Activated CD8-positive, alpha-beta T cell treated with anti-CD3 and anti-CD28 coated beads, Interleukin-2, amount 10 ng/mL, durations not matched to agents 7 days and 5 days (primary cell): ENCODE data around the gene DAB2IP. TPM values are rescaled to one million over a fixed set of nuclear protein-coding genes. Genes with fewer than 3 reads are reported as not detected.
"Not testable (repeated sequence)": the region's sequence is repeated elsewhere in the genome, so short reads cannot be mapped to it uniquely, and the experiment has no call there.

ENCODE experiments used
- ATAC-seq: fragments of 150-1000 bp; cut with Tn5 transposase; one replicate; pipeline ENCODE4 v1.10.0; 2021; ENCODE audit warnings: moderate library complexity
- CTCF ChIA-PET: fragments of 350-600 bp; sonication (Branson Sonifier 250); formaldehyde crosslinking; loops from one replicate; lab custom pipeline; 2021; ENCODE audit warnings: antibody characterized with exemption; lab: Charles Lee
- POLR2A ChIA-PET: fragments of 350-600 bp; sonication (Branson Sonifier 250); formaldehyde crosslinking; loops from one replicate; lab custom pipeline; 2021; ENCODE audit warnings: antibody characterized with exemption; lab: Charles Lee
- DNase-seq: peaks from one replicate; pipeline ENCODE4 v3.0.0-alpha.2; 2020
- H3K27ac Mint-ChIP-seq: one replicate; pipeline ENCODE4 v1.8.0; 2021; ENCODE audit warnings: mild to moderate bottlenecking, mixed read lengths
- H3K27me3 Mint-ChIP-seq: one replicate; pipeline ENCODE4 v1.8.0; 2021; ENCODE audit warnings: low read depth, mixed read lengths
- H3K36me3 Mint-ChIP-seq: one replicate; pipeline ENCODE4 v1.8.0; 2021; ENCODE audit warnings: low read depth, mixed read lengths
- H3K4me1 Mint-ChIP-seq: one replicate; pipeline ENCODE4 v1.8.0; 2021; ENCODE audit warnings: low read depth, mixed read lengths
- H3K4me3 Mint-ChIP-seq: one replicate; pipeline ENCODE4 v1.8.0; 2021; ENCODE audit warnings: mild to moderate bottlenecking, mixed read lengths
- H3K9me3 Mint-ChIP-seq: one replicate; pipeline ENCODE4 v1.8.0; 2022; ENCODE audit warnings: mixed read lengths; ENCODE audit not compliant: insufficient read depth
- total RNA-seq, 2 experiments: library from RNA; stranded (reverse); gene quantifications; one replicate each; pipeline ENCODE4 v1.2.3, GENCODE V29; 2021

The DAB2IP gene
- total RNA-seq, 2 experiments from 2014 or later, result 0.08 to 0.13 TPM

GRCh38 chr9:121794334-121794733, 142.9 kb downstream of the DAB2IP start:
- H3K27me3 Mint-ChIP-seq, POLR2A ChIA-PET, H3K4me3 Mint-ChIP-seq, H3K9me3 Mint-ChIP-seq, DNase-seq, ATAC-seq, H3K4me1 Mint-ChIP-seq, H3K27ac Mint-ChIP-seq, H3K36me3 Mint-ChIP-seq, CTCF ChIA-PET: not testable (repeated sequence)

- H3K4me3 Mint-ChIP-seq, result no peak overlapping the region
- no peaks in the 10 kb centered on the region for H3K36me3 Mint-ChIP-seq
Observed at GRCh38 chr9:121797081-121797480, 145.6 kb downstream of the DAB2IP start.

GRCh38 chr9:121798941-121799340, 147.5 kb downstream of the DAB2IP start:
- POLR2A ChIA-PET, result no interaction called here
- no peaks in the 10 kb centered on the region for H3K4me1 Mint-ChIP-seq
- DNase-seq (no peak), ATAC-seq (no peak)
- H3K4me3 Mint-ChIP-seq, result no peak overlapping the region
- H3K27ac Mint-ChIP-seq, result no peak overlapping the region
- CTCF ChIA-PET, result no interaction called here
- H3K9me3 Mint-ChIP-seq, result no peaks in the 10 kb centered on the region
- H3K27me3 Mint-ChIP-seq, result peaks cover 14% of the 10 kb centered on the region
- no peaks in the 10 kb centered on the region for H3K36me3 Mint-ChIP-seq

More at GRCh38 chr9:121797081-121797480, 145.6 kb downstream of the DAB2IP start:
- H3K9me3 Mint-ChIP-seq, result no peaks in the 10 kb centered on the region
- ChIA-PET POLR2A (no interaction called here), CTCF (no interaction called here)
- no peaks in the 10 kb centered on the region for H3K4me1 Mint-ChIP-seq
- H3K27me3 Mint-ChIP-seq, result peaks cover 7% of the 10 kb centered on the region
- no peak for ATAC-seq
- H3K27ac Mint-ChIP-seq, result no peak overlapping the region
- no peak for DNase-seq

GRCh38 chr9:121800376-121800775, 148.9 kb downstream of the DAB2IP start:
- ATAC-seq, result no peak
- Mint-ChIP-seq H3K9me3 (peaks cover 7% of the 10 kb centered on the region), H3K27me3 (peaks cover 20% of the 10 kb centered on the region), H3K4me3 (no peak overlapping the region), H3K4me1 (no peaks in the 10 kb centered on the region), H3K27ac (no peak overlapping the region), H3K36me3 (no peaks in the 10 kb centered on the region)
- CTCF ChIA-PET, result no interaction called here
- POLR2A ChIA-PET, result no interaction called here
- DNase-seq, result no peak

- POLR2A ChIA-PET, result no interaction called here
- ATAC-seq, result no peak
- no peak overlapping the region for H3K27ac Mint-ChIP-seq
- H3K27me3 Mint-ChIP-seq, result peaks cover 20% of the 10 kb centered on the region
- DNase-seq, result no peak
- H3K9me3 Mint-ChIP-seq, result peaks cover 7% of the 10 kb centered on the region
- CTCF ChIA-PET, result no interaction called here
- no peaks in the 10 kb centered on the region for H3K36me3 Mint-ChIP-seq
- H3K4me1 Mint-ChIP-seq, result no peaks in the 10 kb centered on the region
- no peak overlapping the region for H3K4me3 Mint-ChIP-seq
Observed at GRCh38 chr9:121801579-121801978, 150.1 kb downstream of the DAB2IP start.

- POLR2A ChIA-PET, result no interaction called here
- DNase-seq, result no peak
- CTCF ChIA-PET, result no interaction called here
- no peaks in the 10 kb centered on the region for H3K4me1 Mint-ChIP-seq
- H3K27me3 Mint-ChIP-seq, result peaks cover 20% of the 10 kb centered on the region
- no peaks in the 10 kb centered on the region for H3K36me3 Mint-ChIP-seq
- H3K27ac Mint-ChIP-seq, result no peak overlapping the region
- ATAC-seq, result no peak
- no peak overlapping the region for H3K4me3 Mint-ChIP-seq
- H3K9me3 Mint-ChIP-seq, result peaks cover 7% of the 10 kb centered on the region
Observed at GRCh38 chr9:121802753-121803152, 151.3 kb downstream of the DAB2IP start.

GRCh38 chr9:121807069-121807822, 155.8 kb downstream of the DAB2IP start:
- Mint-ChIP-seq H3K27ac (no peak overlapping the region), H3K36me3 (no peaks in the 10 kb centered on the region), H3K4me1 (no peaks in the 10 kb centered on the region), H3K9me3 (peaks cover 7% of the 10 kb centered on the region), H3K4me3 (no peak overlapping the region), H3K27me3 (peaks cover 11% of the 10 kb centered on the region)
- no peak for DNase-seq
- ATAC-seq, result no peak
- CTCF ChIA-PET, result no interaction called here
- POLR2A ChIA-PET, result no interaction called here

- Mint-ChIP-seq H3K4me1 (no peaks in the 10 kb centered on the region), H3K4me3 (no peak overlapping the region), H3K27ac (no peak overlapping the region), H3K36me3 (no peaks in the 10 kb centered on the region), H3K27me3 (peaks cover 8% of the 10 kb centered on the region), H3K9me3 (peaks cover 7% of the 10 kb centered on the region)
- DNase-seq (no peak), ATAC-seq (no peak)
- ChIA-PET POLR2A (no interaction called here), CTCF (no interaction called here)
Observed at GRCh38 chr9:121807823-121808278, 156.4 kb downstream of the DAB2IP start.

GRCh38 chr9:121808781-121809180, 157.3 kb downstream of the DAB2IP start:
- Mint-ChIP-seq H3K4me3 (no peak overlapping the region), H3K27me3 (peaks cover 5% of the 10 kb centered on the region), H3K27ac (no peak overlapping the region), H3K4me1 (no peaks in the 10 kb centered on the region), H3K9me3 (peaks cover 7% of the 10 kb centered on the region), H3K36me3 (no peaks in the 10 kb centered on the region)
- CTCF ChIA-PET, result no interaction called here
- POLR2A ChIA-PET, result no interaction called here
- DNase-seq, result no peak
- ATAC-seq, result no peak

- no peak for DNase-seq
- H3K27me3 Mint-ChIP-seq, result peaks cover 2% of the 10 kb centered on the region
- no peak overlapping the region for H3K27ac Mint-ChIP-seq
- POLR2A ChIA-PET, result no interaction called here
- peaks cover 5% of the 10 kb centered on the region for H3K9me3 Mint-ChIP-seq
- CTCF ChIA-PET, result no interaction called here
- H3K36me3 Mint-ChIP-seq, result no peaks in the 10 kb centered on the region
- no peak for ATAC-seq
- H3K4me1 Mint-ChIP-seq, result no peaks in the 10 kb centered on the region
- no peak overlapping the region for H3K4me3 Mint-ChIP-seq
Observed at GRCh38 chr9:121809356-121810050, 158.1 kb downstream of the DAB2IP start.

GRCh38 chr9:121810489-121810888, 159.1 kb downstream of the DAB2IP start:
- no peak for ATAC-seq
- H3K27me3 Mint-ChIP-seq, result no peaks in the 10 kb centered on the region
- H3K27ac Mint-ChIP-seq, result no peak overlapping the region
- POLR2A ChIA-PET, result no interaction called here
- CTCF ChIA-PET, result no interaction called here
- DNase-seq, result no peak
- H3K9me3 Mint-ChIP-seq, result no peaks in the 10 kb centered on the region
- no peaks in the 10 kb centered on the region for H3K36me3 Mint-ChIP-seq
- no peaks in the 10 kb centered on the region for H3K4me1 Mint-ChIP-seq
- H3K4me3 Mint-ChIP-seq, result no peak overlapping the region

- Mint-ChIP-seq H3K9me3 (no peaks in the 10 kb centered on the region), H3K27ac (no peak overlapping the region), H3K36me3 (no peaks in the 10 kb centered on the region), H3K4me3 (no peak overlapping the region), H3K4me1 (no peaks in the 10 kb centered on the region), H3K27me3 (no peaks in the 10 kb centered on the region)
- DNase-seq, result no peak
- ATAC-seq, result no peak
- CTCF ChIA-PET, result no interaction called here
- POLR2A ChIA-PET, result no interaction called here
Observed at GRCh38 chr9:121811140-121811539, 159.7 kb downstream of the DAB2IP start.
